BJ (cell line): ENCODE measurements around the gene RAD51. TPM values are rescaled to one million over a fixed set of nuclear protein-coding genes. Genes with fewer than 3 reads are reported as not detected.
A peak's percentile ranks its signal among the peaks of the same experiment; 100 is the strongest.

Experiments
- CTCF ChIA-PET: fragments of 350-600 bp; formaldehyde crosslinking; extraction: SDS; loops from one replicate; lab custom pipeline; 2021; ENCODE audit warnings: antibody characterized with exemption, inconsistent platforms; lab: Yijun Ruan, JAX
- POLR2A ChIA-PET: fragments of 300-600 bp; sonication (Branson Sonifier 250); formaldehyde crosslinking; extraction: SDS; loops from one replicate; lab custom pipeline; 2021; ENCODE audit warnings: antibody characterized with exemption; lab: Charles Lee
- DNase-seq: peaks from one replicate; pipeline ENCODE4 v3.0.0-alpha.2; 2011; ENCODE audit warnings: low read depth
- H3K27me3 ChIP-seq: 2 replicates; pipeline ENCODE4 v1.6.0; 2011; ENCODE audit warnings: low read length; ENCODE audit not compliant: control insufficient read depth, insufficient read depth
- H3K36me3 ChIP-seq: 2 replicates; pipeline ENCODE4 v1.5.1; 2011; ENCODE audit warnings: low read length; ENCODE audit not compliant: control insufficient read depth, insufficient read depth
- H3K4me3 ChIP-seq: 2 replicates; pipeline ENCODE4 v1.5.1; 2011; ENCODE audit warnings: low read depth, mild to moderate bottlenecking, control low read depth, low read length
- polyA plus RNA-seq: library from polyadenylated mRNA; depleted of rRNA; stranded (reverse); fragments of >200 nt; gene quantifications from 2 replicates; pipeline ENCODE4 v1.2.3, GENCODE V29; 2011
- TF ChIP-seq, protein P1 (sequence below): IDR thresholded peaks from 2 replicates; pipeline ENCODE4 v1.5.1; 2011; ENCODE audit warnings: low read depth, mild to moderate bottlenecking, control low read depth, inconsistent platforms, low read length, moderate library complexity; ENCODE audit not compliant: insufficient read depth

RAD51 gene
- polyA plus RNA-seq, 1 experiment: 8.9 TPM

- TF ChIP-seq, protein P1, sequence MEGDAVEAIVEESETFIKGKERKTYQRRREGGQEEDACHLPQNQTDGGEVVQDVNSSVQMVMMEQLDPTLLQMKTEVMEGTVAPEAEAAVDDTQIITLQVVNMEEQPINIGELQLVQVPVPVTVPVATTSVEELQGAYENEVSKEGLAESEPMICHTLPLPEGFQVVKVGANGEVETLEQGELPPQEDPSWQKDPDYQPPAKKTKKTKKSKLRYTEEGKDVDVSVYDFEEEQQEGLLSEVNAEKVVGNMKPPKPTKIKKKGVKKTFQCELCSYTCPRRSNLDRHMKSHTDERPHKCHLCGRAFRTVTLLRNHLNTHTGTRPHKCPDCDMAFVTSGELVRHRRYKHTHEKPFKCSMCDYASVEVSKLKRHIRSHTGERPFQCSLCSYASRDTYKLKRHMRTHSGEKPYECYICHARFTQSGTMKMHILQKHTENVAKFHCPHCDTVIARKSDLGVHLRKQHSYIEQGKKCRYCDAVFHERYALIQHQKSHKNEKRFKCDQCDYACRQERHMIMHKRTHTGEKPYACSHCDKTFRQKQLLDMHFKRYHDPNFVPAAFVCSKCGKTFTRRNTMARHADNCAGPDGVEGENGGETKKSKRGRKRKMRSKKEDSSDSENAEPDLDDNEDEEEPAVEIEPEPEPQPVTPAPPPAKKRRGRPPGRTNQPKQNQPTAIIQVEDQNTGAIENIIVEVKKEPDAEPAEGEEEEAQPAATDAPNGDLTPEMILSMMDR: no peak
- ChIA-PET POLR2A (no interaction called here), CTCF (interaction anchor here (0.9 kb wide), 1 partner anchor 202 kb away, joined by 3 read pairs; the partner anchor contains the start of gene VPS18)
- Histone ChIP-seq H3K36me3 (no peaks in the 10 kb centered on the region), H3K27me3 (no peaks in the 10 kb centered on the region), H3K4me3 (no peak overlapping the region)
- DNase-seq: no peak
These were observed 3.2 kb upstream of the RAD51 start for GRCh38 chr15:40691737-40692136.

DNA sequence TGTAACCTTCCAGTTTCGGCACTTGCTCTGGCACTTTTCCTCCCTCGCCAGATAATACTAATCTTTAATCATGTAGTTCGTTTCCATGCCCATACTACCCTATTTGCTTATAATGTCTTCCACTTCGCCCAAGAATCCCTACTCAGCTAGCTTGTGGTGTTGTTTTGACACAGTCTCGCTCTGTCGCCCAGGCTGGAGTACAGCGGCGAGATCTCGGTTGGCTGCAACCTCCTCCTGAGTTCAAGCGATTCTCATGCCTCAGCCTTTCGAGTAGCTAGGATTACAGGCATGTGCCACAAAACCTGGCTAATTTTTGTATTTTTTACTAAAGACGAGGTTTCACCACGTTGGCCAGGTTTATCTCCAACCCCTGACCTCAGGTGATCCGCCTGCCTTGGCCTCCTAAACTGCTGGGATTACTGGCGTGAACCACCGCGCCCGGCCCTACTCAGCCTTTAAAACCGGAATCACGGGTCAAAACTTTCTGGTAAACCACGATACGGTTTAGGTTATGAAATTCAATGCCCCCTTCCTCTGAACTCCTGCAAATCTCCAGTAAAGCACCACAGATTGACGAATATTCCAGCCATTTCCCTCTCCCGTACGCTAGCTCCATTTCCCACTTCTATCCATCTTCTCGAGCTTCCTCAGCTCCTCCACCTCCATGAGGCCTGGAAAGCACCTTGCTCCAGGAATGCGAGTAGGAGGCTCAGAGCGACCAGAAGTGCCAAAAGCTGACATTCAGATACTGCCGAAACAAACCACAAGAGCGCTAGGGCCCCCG lies 878 bp upstream of the RAD51 start:
- no peaks in the 10 kb centered on the region for H3K27me3 ChIP-seq
- peak overlapping the region; percentile 89 for H3K4me3 ChIP-seq
- POLR2A ChIA-PET: interaction anchor here (0.6 kb wide), 2 partner anchors 16 to 459 kb away, joined by 3 read pairs; no protein-coding TSS in a partner anchor
- DNase-seq: no peak
- CTCF ChIA-PET: interaction anchor here (0.7 to 2.4 kb wide), 7 partner anchors 15 to 247 kb away, joined by 3 to 12 read pairs (median 3); partner anchors contain the start of gene VPS18
- TF ChIP-seq, protein P1: no peak
- H3K36me3 ChIP-seq: no peaks in the 10 kb centered on the region

DNA sequence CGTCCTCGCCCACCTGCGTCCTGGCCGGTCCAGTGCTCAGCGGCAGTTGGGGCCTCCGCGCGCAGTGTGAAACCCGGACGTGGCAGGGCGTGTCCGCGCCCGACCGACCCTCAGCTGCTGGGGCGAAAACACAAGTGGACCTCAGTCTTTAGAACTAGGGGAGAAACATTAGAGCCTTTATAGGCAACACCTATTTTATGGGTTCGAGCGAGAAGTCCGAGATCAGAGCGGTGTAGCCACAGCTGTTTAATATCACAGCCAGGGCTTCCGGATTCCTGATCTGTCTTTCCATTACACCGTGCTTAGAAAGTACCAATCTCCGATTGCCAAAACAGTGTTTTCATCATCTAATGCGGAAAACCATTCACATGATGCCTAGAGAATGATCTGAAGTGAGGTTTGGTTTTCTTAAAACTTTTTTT lies 506 bp downstream of the RAD51 start:
- TF ChIP-seq, protein P1: no peak
- Histone ChIP-seq H3K4me3 (peak overlapping the region; percentile 89), H3K27me3 (no peaks in the 10 kb centered on the region), H3K36me3 (no peaks in the 10 kb centered on the region)
- ChIA-PET POLR2A (interaction anchor here (0.6 kb wide), 1 partner anchor 1051 kb away, joined by 3 read pairs; no protein-coding TSS in a partner anchor), CTCF (interaction anchor here (1.3 to 2.4 kb wide), 2 partner anchors 64 to 199 kb away, joined by 3 to 12 read pairs; partner anchors contain the start of gene VPS18)
- no peak for DNase-seq

DNA sequence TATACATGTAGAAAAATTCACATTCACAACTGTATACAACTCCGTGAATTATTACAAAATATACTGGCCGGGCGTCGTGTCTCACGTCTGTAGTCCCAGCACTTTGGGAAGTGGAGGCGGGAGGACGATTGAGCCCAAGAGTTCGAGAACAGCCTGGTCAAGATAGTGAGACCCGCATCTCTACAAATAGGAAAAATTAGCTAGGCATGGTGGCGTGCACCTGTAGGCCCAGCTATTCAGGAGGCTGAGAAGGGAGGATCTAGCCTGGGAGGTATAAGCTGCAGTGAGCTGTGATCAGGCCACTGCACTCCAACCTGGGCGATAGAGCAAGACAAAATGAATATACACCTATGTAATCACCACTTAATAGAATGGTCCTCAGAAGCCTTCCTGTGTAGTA lies 1.3 kb downstream of the RAD51 start:
- Histone ChIP-seq H3K27me3 (no peaks in the 10 kb centered on the region), H3K4me3 (peak overlapping the region; percentile 89; the same call in 1 of the 2 replicates), H3K36me3 (no peaks in the 10 kb centered on the region)
- CTCF ChIA-PET: interaction anchor here (2.4 kb wide), 1 partner anchor 198 kb away, joined by 12 read pairs; the partner anchor contains the start of gene VPS18
- TF ChIP-seq, protein P1: no peak
- no peak for DNase-seq
- POLR2A ChIA-PET: no interaction called here

- ChIA-PET CTCF (no interaction called here), POLR2A (interaction anchor here (0.6 kb wide), 1 partner anchor 108 kb away, joined by 3 read pairs; no protein-coding TSS in a partner anchor)
- no peak for DNase-seq
- no peaks in the 10 kb centered on the region; the same call in 1 of the 2 replicates for H3K36me3 ChIP-seq
- H3K27me3 ChIP-seq: no peaks in the 10 kb centered on the region
- no peak overlapping the region for H3K4me3 ChIP-seq
- TF ChIP-seq, protein P1: no peak
These were observed 2.9 kb downstream of the RAD51 start for GRCh38 chr15:40697916-40698315.
